Gastroesophageal sphincter (tissue), 4 donors: ENCODE measurements around the gene PTPRO. TPM values are rescaled to one million over a fixed set of nuclear protein-coding genes. Genes with fewer than 3 reads are reported as not detected.

ENCODE experiments used
- ATAC-seq: fragments of 150-250 bp; one replicate; pipeline ENCODE4 v1.9.1; 2016; ENCODE audit warnings: mild to moderate bottlenecking, moderate library complexity
- H3K27ac ChIP-seq, 4 donors: fragments of 200-600 bp; sonication (generic) in 3 of 4; 1 replicate in 3 of 4; 2 replicates in 1 of 4; pipeline ENCODE4 v1.5.1; 2016 to 2019
- H3K27me3 ChIP-seq: fragments of 200-600 bp; sonication (generic); one replicate; pipeline ENCODE4 v1.5.1; 2019
- H3K36me3 ChIP-seq, 2 donors: fragments of 200-600 bp; sonication (generic); one replicate each; pipeline ENCODE4 v1.5.1; 2019; ENCODE audit warnings: control low read depth in 1 of 2
- H3K4me1 ChIP-seq, 3 donors: fragments of 200-600 bp; sonication (generic); 1 replicate in 2 of 3; 2 replicates in 1 of 3; pipeline ENCODE4 v1.5.1; 2016 to 2019; ENCODE audit warnings: control low read depth in 2 of 3
- H3K4me3 ChIP-seq, 2 donors: fragments of 200-600 bp; sonication (generic); one replicate each; pipeline ENCODE4 v1.5.1; 2019; ENCODE audit warnings: mild to moderate bottlenecking in 1 of 2, moderate library complexity in 1 of 2
- H3K9me3 ChIP-seq, 3 donors: fragments of 200-600 bp; sonication (generic); one replicate each; pipeline ENCODE4 v1.5.1; 2017 to 2019; ENCODE audit warnings: control low read depth in 2 of 3
- EP300 ChIP-seq: sonication (generic); formaldehyde crosslinking; IDR thresholded peaks from one replicate; pipeline ENCODE4 v1.6.1; 2017; ENCODE audit warnings: antibody characterized with exemption, mild to moderate bottlenecking
- POLR2A ChIP-seq, 2 donors: fragments of 450-650 bp; IDR thresholded peaks; one replicate each; pipeline ENCODE4 v1.6.1; 2017; ENCODE audit warnings: antibody characterized with exemption in 2 of 2, mild to moderate bottlenecking in 2 of 2, moderate library complexity in 1 of 2
- POLR2AphosphoS5 ChIP-seq: sonication (generic); formaldehyde crosslinking; IDR thresholded peaks from one replicate; pipeline ENCODE4 v1.6.1; 2017; ENCODE audit warnings: antibody characterized with exemption
- WGBS, 2 donors: methylation state at CpG; one replicate each; pipeline ENCODE4 v1.1.5; 2018; ENCODE audit warnings: low coverage in 1 of 2; 5-methylcytosine and 5-hydroxymethylcytosine counted together
- total RNA-seq, 4 donors: library from RNA; depleted of rRNA; stranded (reverse); fragments of >200 nt; gene quantifications; one replicate each; pipeline ENCODE4 v1.1.0, GENCODE V29; 2016
- TF ChIP-seq, protein P1 (sequence below), 4 experiments: fragments of 200-600 bp in 2 of 4; fragments of 450-650 bp in 2 of 4; sonication (generic) in 1 of 4; IDR thresholded peaks; one replicate each; pipeline ENCODE4 v1.5.1; 2017 to 2019; ENCODE audit warnings: antibody characterized with exemption in 4 of 4, mild to moderate bottlenecking in 2 of 4, moderate library complexity in 2 of 4

PTPRO gene
- total RNA-seq, 4 donors from 2014 or later: 0.50 to 10.7 (median 2.8) TPM

- ATAC-seq: no peak
- WGBS, 2 donors: 63 to 64% methylated on average over 1 of the region's 1 CpG
- H3K4me1 ChIP-seq: no peaks in the 10 kb centered on the region
- H3K9me3 ChIP-seq: no peaks in the 10 kb centered on the region
- no peak overlapping the region for H3K4me3 ChIP-seq
- TF ChIP-seq POLR2AphosphoS5 (no peak), POLR2A (IDR thresholded peaks at IDR 0.05) (no peak), EP300 (no peak)
- TF ChIP-seq, protein P1, sequence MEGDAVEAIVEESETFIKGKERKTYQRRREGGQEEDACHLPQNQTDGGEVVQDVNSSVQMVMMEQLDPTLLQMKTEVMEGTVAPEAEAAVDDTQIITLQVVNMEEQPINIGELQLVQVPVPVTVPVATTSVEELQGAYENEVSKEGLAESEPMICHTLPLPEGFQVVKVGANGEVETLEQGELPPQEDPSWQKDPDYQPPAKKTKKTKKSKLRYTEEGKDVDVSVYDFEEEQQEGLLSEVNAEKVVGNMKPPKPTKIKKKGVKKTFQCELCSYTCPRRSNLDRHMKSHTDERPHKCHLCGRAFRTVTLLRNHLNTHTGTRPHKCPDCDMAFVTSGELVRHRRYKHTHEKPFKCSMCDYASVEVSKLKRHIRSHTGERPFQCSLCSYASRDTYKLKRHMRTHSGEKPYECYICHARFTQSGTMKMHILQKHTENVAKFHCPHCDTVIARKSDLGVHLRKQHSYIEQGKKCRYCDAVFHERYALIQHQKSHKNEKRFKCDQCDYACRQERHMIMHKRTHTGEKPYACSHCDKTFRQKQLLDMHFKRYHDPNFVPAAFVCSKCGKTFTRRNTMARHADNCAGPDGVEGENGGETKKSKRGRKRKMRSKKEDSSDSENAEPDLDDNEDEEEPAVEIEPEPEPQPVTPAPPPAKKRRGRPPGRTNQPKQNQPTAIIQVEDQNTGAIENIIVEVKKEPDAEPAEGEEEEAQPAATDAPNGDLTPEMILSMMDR (IDR thresholded peaks at IDR 0.05): no peak
- H3K27me3 ChIP-seq: no peaks in the 10 kb centered on the region
- no peak overlapping the region for H3K27ac ChIP-seq
- no peaks in the 10 kb centered on the region for H3K36me3 ChIP-seq
Measured at GRCh38 chr12:15545334-15545733, 223.0 kb downstream of the PTPRO start.

GRCh38 chr12:15546102-15546701, 223.9 kb downstream of the PTPRO start:
- no peak for ATAC-seq
- Histone ChIP-seq H3K4me1 (no peaks in the 10 kb centered on the region), H3K4me3 (no peak overlapping the region), H3K36me3 (no peaks in the 10 kb centered on the region), H3K9me3 (no peaks in the 10 kb centered on the region), H3K27ac (peak overlapping the region in 1 of 4 donors; percentile 19), H3K27me3 (no peaks in the 10 kb centered on the region)
- TF ChIP-seq POLR2AphosphoS5: no peak
- TF ChIP-seq, protein P1 (IDR thresholded peaks at IDR 0.05): no peak
- TF ChIP-seq EP300: no peak
- TF ChIP-seq POLR2A (IDR thresholded peaks at IDR 0.05): no peak
- 69 to 73% methylated on average over 1 of the region's 1 CpG for WGBS, 2 donors

DNA sequence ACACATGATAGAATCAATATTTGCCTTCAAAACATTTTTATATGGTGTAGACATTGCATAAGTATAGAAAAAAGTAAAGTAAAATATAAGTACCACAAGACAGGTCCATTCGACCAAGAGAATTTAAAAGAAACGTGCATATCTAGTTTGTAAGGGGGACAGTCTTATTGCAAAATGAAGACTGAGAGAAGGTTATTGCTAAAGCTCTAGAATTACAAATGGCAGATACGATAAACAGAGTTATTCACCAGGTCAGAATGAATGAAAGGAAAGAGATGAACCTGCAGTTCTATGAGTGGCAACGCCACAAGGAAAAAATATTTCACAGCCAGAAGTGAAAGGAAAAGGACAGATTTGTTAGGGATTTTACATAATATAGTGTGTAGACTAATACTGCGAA, 224.8 kb downstream of the PTPRO start:
- Histone ChIP-seq H3K27ac (peak overlapping the region in 1 of 4 donors; percentile 6), H3K9me3 (no peaks in the 10 kb centered on the region), H3K4me1 (no peaks in the 10 kb centered on the region), H3K27me3 (no peaks in the 10 kb centered on the region), H3K36me3 (no peaks in the 10 kb centered on the region), H3K4me3 (no peak overlapping the region)
- no peak for ATAC-seq
- WGBS, 2 donors: 84 to 88% methylated on average over 5 of the region's 5 CpGs
- TF ChIP-seq EP300 (no peak), POLR2A (IDR thresholded peaks at IDR 0.05) (no peak), POLR2AphosphoS5 (no peak)
- TF ChIP-seq, protein P1 (IDR thresholded peaks at IDR 0.05): no peak

DNA sequence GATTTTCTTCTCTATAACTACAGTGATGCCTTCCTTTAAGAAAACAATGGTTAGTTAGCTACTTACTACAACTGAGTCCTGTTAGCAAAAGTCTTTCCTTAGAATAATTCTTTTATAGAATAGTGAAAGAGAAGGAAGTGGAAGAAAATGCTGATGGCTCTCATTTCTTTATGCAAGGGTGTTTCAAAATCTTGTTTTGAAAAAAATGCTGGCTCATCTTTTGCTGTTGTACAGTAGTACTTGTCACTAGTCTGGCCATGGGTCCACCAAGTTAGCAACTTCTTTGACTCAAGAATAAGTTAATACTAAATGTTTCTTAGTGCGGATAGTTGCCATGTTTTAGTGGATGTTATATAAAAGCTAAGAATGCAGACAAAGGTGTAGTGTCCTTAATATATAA, 225.4 kb downstream of the PTPRO start:
- Histone ChIP-seq H3K27ac (peak overlapping the region in 1 of 4 donors; percentile 6), H3K36me3 (no peaks in the 10 kb centered on the region), H3K9me3 (no peaks in the 10 kb centered on the region), H3K4me3 (no peak overlapping the region), H3K4me1 (no peaks in the 10 kb centered on the region), H3K27me3 (no peaks in the 10 kb centered on the region)
- no peak for ATAC-seq
- WGBS, 2 donors: 92 to 100% methylated on average over 1 of the region's 1 CpG
- TF ChIP-seq POLR2A (IDR thresholded peaks at IDR 0.05): no peak
- TF ChIP-seq EP300: no peak
- TF ChIP-seq, protein P1 (IDR thresholded peaks at IDR 0.05): no peak
- TF ChIP-seq POLR2AphosphoS5: no peak

DNA sequence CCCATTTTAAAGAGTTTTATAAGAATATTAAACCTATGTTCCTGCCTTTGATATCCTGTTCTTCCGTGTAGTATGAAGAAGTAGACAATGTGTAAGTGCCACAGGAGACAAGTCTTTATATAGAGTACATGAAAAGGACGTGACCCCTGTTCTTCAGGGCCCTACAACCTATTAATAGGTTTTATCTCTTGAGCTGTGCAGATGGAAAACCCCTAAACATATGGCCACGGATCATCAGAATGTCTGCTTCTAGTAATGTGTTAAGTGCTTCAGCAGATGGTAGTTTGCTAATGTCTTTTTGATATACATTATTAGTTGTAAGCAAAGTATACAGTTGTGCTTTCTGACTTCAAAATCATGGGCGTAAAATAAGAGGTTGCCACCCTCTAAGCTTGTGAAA, 228.5 kb downstream of the PTPRO start:
- H3K27ac ChIP-seq: no peak overlapping the region
- no peak overlapping the region for H3K4me3 ChIP-seq
- ATAC-seq: no peak
- no peaks in the 10 kb centered on the region for H3K9me3 ChIP-seq
- no peaks in the 10 kb centered on the region for H3K4me1 ChIP-seq
- no peaks in the 10 kb centered on the region for H3K27me3 ChIP-seq
- H3K36me3 ChIP-seq: no peaks in the 10 kb centered on the region
- TF ChIP-seq EP300: no peak
- TF ChIP-seq, protein P1 (IDR thresholded peaks at IDR 0.05): no peak
- no peak for TF ChIP-seq POLR2AphosphoS5
- TF ChIP-seq POLR2A (IDR thresholded peaks at IDR 0.05): no peak
- 80 to 88% methylated on average over 4 of the region's 4 CpGs for WGBS, 2 donors
